ENCODE data around the gene SLCO2B1.

SLCO2B1 gene

DNA sequence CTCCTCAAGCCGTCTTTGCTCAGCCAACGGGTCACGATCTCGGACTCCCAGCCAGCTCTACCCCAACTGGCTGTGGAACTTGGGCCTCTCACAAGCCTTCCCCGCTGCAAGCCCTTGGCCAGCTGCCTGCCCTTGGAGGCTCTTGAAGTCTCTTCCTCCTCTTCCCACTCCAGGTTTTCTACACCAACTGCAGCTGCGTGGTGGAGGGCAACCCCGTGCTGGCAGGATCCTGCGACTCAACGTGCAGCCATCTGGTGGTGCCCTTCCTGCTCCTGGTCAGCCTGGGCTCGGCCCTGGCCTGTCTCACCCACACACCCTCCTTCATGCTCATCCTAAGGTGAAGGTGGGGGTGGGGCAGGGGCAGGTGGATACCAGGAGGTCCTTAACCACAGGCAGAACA, 49.1 kb downstream of the SLCO2B1 start:
- TF ChIP-seq, protein P1, sequence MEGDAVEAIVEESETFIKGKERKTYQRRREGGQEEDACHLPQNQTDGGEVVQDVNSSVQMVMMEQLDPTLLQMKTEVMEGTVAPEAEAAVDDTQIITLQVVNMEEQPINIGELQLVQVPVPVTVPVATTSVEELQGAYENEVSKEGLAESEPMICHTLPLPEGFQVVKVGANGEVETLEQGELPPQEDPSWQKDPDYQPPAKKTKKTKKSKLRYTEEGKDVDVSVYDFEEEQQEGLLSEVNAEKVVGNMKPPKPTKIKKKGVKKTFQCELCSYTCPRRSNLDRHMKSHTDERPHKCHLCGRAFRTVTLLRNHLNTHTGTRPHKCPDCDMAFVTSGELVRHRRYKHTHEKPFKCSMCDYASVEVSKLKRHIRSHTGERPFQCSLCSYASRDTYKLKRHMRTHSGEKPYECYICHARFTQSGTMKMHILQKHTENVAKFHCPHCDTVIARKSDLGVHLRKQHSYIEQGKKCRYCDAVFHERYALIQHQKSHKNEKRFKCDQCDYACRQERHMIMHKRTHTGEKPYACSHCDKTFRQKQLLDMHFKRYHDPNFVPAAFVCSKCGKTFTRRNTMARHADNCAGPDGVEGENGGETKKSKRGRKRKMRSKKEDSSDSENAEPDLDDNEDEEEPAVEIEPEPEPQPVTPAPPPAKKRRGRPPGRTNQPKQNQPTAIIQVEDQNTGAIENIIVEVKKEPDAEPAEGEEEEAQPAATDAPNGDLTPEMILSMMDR (IDR thresholded peaks at IDR 0.05; ENCODE audit: low read depth, low read length), result no peak
- DNase-seq (ENCODE audit: extremely low read depth, low read depth), result no peak

DNA sequence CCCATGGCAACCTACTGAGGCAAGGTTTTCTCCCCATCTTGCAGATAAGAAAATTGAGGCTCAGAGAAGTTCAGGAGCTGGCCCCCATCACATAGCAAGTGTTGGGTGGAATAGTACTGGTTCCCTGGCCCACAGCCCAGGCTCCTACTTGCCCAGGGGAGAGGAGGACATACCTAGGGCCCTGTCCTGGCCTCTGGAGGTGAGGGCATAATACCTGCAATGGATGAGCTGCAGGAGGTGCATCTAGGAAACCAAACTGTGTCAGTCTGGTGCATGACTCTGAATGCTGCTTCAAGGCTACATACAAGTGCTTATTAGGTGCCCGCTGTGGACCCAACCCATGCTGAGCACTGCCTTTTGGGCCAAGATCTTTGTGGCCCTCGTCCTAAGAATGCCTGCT, 49.6 kb downstream of the SLCO2B1 start:
- TF ChIP-seq, protein P1 (IDR thresholded peaks at IDR 0.05; ENCODE audit: low read depth, low read length), result no peak
- DNase-seq (ENCODE audit: extremely low read depth, low read depth), result no peak

- TF ChIP-seq, protein P1 (IDR thresholded peaks at IDR 0.05; ENCODE audit: low read depth, low read length), result no peak
- no peak for DNase-seq (ENCODE audit: extremely low read depth, low read depth)
Measured at GRCh38 chr11:75201771-75202170, 50.9 kb downstream of the SLCO2B1 start.

GRCh38 chr11:75202195-75202594, 51.3 kb downstream of the SLCO2B1 start:
- DNase-seq (ENCODE audit: extremely low read depth, low read depth), result no peak
- TF ChIP-seq, protein P1 (IDR thresholded peaks at IDR 0.05; ENCODE audit: low read depth, low read length), result no peak

DNA sequence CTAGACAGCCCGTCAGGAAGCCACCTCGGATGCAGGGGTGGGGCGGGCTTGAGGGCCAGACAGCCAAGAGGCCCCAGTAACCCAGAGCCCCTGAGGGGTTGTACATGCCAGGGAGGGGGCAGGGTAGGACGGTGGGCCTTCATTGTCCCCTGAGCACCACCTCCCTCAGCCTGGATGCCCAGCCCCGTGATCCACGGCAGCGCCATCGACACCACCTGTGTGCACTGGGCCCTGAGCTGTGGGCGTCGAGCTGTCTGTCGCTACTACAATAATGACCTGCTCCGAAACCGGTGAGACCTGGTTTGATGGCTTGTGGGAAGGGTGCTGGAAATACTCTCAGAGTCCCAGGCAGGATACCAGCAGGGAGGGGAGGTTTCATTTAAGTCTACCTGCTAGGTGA, 52.2 kb downstream of the SLCO2B1 start:
- TF ChIP-seq, protein P1 (IDR thresholded peaks at IDR 0.05; ENCODE audit: low read depth, low read length), result no peak
- DNase-seq (ENCODE audit: extremely low read depth, low read depth), result no peak

- TF ChIP-seq, protein P1 (IDR thresholded peaks at IDR 0.05; ENCODE audit: low read depth, low read length), result no peak
- no peak for DNase-seq (ENCODE audit: extremely low read depth, low read depth)
Measured at GRCh38 chr11:75203641-75204011, 52.7 kb downstream of the SLCO2B1 start.

DNA sequence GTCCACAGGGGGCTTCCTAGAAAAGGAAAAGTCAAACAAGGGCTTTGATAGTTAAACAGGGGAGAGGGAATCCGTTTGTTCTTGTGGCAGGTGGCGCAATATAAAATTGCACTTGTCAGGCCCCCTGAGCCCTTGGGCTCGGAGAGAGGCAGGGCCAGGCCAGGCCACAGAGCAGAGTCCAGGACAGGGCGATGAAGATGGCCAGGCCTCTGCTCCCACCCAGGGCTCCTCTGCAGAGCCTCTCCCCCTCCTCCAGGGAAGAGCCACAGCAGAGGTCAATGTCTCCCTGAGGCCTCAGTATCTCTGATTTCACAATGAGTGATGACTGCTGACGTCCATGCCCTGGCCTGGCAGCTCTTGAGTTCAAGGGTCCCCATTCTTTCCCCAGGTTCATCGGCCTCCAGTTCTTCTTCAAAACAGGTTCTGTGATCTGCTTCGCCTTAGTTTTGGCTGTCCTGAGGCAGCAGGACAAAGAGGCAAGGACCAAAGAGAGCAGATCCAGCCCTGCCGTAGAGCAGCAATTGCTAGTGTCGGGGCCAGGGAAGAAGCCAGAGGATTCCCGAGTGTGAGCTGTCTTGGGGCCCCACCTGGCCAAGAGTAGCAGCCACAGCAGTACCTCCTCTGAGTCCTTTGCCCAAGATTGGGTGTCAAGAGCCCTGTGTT, 53.2 kb downstream of the SLCO2B1 start:
- no peak for DNase-seq (ENCODE audit: extremely low read depth, low read depth)
- TF ChIP-seq, protein P1 (IDR thresholded peaks at IDR 0.05; ENCODE audit: low read depth, low read length), result no peak

Measured in AG09319 (cell line).